ENCODE data around the gene HACL1. TPM values are rescaled to one million over a fixed set of nuclear protein-coding genes. Genes with fewer than 3 reads are reported as not detected.

HACL1 gene
- polyA plus RNA-seq, 1 of the 3 experiments (the other 2 are of a cell fraction): 15.1 TPM

DNA sequence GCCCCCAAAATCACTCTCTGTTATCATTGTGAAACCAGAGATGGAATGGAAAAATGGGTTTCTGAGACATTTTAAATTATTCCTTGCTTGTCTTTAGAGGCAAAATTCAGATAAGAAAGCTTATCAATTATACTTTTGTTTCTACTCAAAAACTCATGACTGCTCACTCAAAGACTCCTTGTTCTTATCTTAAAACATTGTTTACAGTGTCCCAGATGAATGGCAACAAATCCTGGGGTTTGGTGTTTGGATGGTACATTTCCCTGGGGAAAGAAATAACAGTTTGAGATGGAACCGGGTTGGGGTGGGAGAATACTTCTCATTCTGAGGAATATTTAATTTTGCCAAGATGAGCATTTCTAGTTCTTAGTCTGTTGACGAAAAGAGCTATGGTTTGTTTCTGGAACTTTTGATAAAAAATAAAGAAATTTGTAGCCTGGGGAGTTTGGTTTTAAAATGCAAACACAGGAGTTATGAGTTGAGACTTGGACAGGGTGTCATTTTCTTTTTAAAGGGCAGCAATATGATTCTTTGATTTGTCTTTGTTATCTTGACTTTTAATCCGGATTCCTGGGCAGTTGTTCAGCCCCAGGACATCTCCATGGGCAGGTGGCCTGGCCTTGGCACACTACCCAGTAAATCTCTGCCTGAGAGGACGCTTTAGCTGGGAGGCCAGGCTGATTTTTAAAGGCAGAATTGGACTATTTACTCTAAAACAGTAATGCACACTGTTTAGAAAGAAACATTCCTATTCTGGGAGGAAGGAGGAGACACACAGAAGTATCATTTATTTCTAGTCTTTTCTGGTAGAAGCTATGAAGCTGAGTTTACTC lies 32.6 kb upstream of the HACL1 start:
- Histone ChIP-seq H3K27ac (ENCODE audit: low read depth in 2 of 2, low read length in 1 of 2) (peak overlapping the region; percentile 92 to 99), H4K20me1 (ENCODE audit: insufficient read depth) (no peaks in the 10 kb centered on the region), H3K9ac (peak overlapping the region; percentile 85; the same call in 1 of the 2 replicates), H2AFZ (ENCODE audit: low read depth) (no peak overlapping the region), H3K9me3 (no peaks in the 10 kb centered on the region), H3K79me2 (ENCODE audit: insufficient read depth) (peaks cover 12% of the 10 kb centered on the region; the same call in 1 of the 2 replicates), H3F3A (replicated peaks; ENCODE audit: insufficient read depth) (peaks cover 67% of the 10 kb centered on the region), H3K27me3 (ENCODE audit: insufficient read depth) (no peaks in the 10 kb centered on the region), H3K4me3 (ENCODE audit: low read depth in 2 of 2, low read length in 1 of 2) (no peak overlapping the region), H3K9me2 (no peaks in the 10 kb centered on the region), H3K36me3 (replicated peaks in 1 of 2; ENCODE audit: control insufficient read depth in 1 of 2, insufficient read depth in 2 of 2, low read length in 1 of 2) (no peaks in the 10 kb centered on the region), H3K4me2 (peak overlapping the region; percentile 64; the same call in 1 of the 2 replicates), H3K4me1 (ENCODE audit: control insufficient read depth in 1 of 2, insufficient read depth in 2 of 2, low read depth in 1 of 2, low read length in 1 of 2) (peaks cover 45 to 46% of the 10 kb centered on the region in 2 experiments)
- ChIA-PET POLR2A (no interaction called here), CTCF (interaction anchor here (0.7 to 2.0 kb wide), 11 partner anchors 8 to 733 kb away, joined by 3 to 7 read pairs (median 4); no protein-coding TSS in a partner anchor)
- 20% methylated on average over 4 of the region's 4 CpGs for WGBS (ENCODE audit: low lambda C conversion rate)
- peak; percentile 26 for DNase-seq
- peak; percentile 77; the same call in 1 of the 2 replicates for TF ChIP-seq SIN3A (IDR thresholded peaks at IDR 0.05; ENCODE audit: borderline replicate concordance, low read depth, low read length)
- TF ChIP-seq GABPA (IDR thresholded peaks at IDR 0.05; ENCODE audit: low read depth): no peak
- peak; percentile 65 for TF ChIP-seq FOSL2 (IDR thresholded peaks at IDR 0.05; ENCODE audit: borderline replicate concordance, low read depth)
- TF ChIP-seq TCF12 (IDR thresholded peaks at IDR 0.05): peak; percentile 97
- TF ChIP-seq, protein P1, sequence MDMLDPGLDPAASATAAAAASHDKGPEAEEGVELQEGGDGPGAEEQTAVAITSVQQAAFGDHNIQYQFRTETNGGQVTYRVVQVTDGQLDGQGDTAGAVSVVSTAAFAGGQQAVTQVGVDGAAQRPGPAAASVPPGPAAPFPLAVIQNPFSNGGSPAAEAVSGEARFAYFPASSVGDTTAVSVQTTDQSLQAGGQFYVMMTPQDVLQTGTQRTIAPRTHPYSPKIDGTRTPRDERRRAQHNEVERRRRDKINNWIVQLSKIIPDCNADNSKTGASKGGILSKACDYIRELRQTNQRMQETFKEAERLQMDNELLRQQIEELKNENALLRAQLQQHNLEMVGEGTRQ (IDR thresholded peaks at IDR 0.05; ENCODE audit: borderline replicate concordance, low read depth, low read length): no peak
- peak; percentile 16; the same call in 1 of the 2 replicates for TF ChIP-seq YY1 (IDR thresholded peaks at IDR 0.05; ENCODE audit: low read depth)
- TF ChIP-seq NFIC (IDR thresholded peaks at IDR 0.05; ENCODE audit: borderline replicate concordance): peak; percentile 94
- TF ChIP-seq, protein P2, sequence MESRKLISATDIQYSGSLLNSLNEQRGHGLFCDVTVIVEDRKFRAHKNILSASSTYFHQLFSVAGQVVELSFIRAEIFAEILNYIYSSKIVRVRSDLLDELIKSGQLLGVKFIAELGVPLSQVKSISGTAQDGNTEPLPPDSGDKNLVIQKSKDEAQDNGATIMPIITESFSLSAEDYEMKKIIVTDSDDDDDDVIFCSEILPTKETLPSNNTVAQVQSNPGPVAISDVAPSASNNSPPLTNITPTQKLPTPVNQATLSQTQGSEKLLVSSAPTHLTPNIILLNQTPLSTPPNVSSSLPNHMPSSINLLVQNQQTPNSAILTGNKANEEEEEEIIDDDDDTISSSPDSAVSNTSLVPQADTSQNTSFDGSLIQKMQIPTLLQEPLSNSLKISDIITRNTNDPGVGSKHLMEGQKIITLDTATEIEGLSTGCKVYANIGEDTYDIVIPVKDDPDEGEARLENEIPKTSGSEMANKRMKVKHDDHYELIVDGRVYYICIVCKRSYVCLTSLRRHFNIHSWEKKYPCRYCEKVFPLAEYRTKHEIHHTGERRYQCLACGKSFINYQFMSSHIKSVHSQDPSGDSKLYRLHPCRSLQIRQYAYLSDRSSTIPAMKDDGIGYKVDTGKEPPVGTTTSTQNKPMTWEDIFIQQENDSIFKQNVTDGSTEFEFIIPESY (IDR thresholded peaks at IDR 0.05; ENCODE audit: borderline replicate concordance, low read depth): 0 out of 2 replicates have a peak, but pooled peaks have one; percentile 34
- TF ChIP-seq RFX5 (IDR thresholded peaks at IDR 0.05; ENCODE audit: low read length): no peak
- TF ChIP-seq, protein P3, sequence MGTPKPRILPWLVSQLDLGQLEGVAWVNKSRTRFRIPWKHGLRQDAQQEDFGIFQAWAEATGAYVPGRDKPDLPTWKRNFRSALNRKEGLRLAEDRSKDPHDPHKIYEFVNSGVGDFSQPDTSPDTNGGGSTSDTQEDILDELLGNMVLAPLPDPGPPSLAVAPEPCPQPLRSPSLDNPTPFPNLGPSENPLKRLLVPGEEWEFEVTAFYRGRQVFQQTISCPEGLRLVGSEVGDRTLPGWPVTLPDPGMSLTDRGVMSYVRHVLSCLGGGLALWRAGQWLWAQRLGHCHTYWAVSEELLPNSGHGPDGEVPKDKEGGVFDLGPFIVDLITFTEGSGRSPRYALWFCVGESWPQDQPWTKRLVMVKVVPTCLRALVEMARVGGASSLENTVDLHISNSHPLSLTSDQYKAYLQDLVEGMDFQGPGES (IDR thresholded peaks at IDR 0.05; ENCODE audit: low read depth, low read length): no peak
- TF ChIP-seq FOXM1 (IDR thresholded peaks at IDR 0.05; ENCODE audit: low read depth): peak; percentile 73
- TF ChIP-seq GATA2 (CRISPR knock-in tag; IDR thresholded peaks at IDR 0.05): peak; percentile 51; the same call in 1 of the 2 replicates
- TF ChIP-seq NRF1 (IDR thresholded peaks at IDR 0.05; ENCODE audit: low read depth, low read length): no peak
- TF ChIP-seq TEAD4 (IDR thresholded peaks at IDR 0.05; ENCODE audit: borderline replicate concordance, insufficient read depth): peak; percentile 67; the same call in 1 of the 2 replicates
- TF ChIP-seq, protein P4, sequence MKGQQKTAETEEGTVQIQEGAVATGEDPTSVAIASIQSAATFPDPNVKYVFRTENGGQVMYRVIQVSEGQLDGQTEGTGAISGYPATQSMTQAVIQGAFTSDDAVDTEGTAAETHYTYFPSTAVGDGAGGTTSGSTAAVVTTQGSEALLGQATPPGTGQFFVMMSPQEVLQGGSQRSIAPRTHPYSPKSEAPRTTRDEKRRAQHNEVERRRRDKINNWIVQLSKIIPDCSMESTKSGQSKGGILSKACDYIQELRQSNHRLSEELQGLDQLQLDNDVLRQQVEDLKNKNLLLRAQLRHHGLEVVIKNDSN (IDR thresholded peaks at IDR 0.05; ENCODE audit: borderline replicate concordance, low read depth): 0 out of 2 replicates have a peak, but pooled peaks have one; percentile 14
- TF ChIP-seq, protein P5, sequence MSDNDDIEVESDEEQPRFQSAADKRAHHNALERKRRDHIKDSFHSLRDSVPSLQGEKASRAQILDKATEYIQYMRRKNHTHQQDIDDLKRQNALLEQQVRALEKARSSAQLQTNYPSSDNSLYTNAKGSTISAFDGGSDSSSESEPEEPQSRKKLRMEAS (IDR thresholded peaks at IDR 0.05; ENCODE audit: low read depth): peak; percentile 50; the same call in 1 of the 2 replicates
- peak; percentile 14 for TF ChIP-seq CHD2 (IDR thresholded peaks at IDR 0.05; ENCODE audit: low read length, partially characterized antibody)
- TF ChIP-seq FOXJ3 (CRISPR knock-in tag; IDR thresholded peaks at IDR 0.05): no peak
- TF ChIP-seq, protein P6, sequence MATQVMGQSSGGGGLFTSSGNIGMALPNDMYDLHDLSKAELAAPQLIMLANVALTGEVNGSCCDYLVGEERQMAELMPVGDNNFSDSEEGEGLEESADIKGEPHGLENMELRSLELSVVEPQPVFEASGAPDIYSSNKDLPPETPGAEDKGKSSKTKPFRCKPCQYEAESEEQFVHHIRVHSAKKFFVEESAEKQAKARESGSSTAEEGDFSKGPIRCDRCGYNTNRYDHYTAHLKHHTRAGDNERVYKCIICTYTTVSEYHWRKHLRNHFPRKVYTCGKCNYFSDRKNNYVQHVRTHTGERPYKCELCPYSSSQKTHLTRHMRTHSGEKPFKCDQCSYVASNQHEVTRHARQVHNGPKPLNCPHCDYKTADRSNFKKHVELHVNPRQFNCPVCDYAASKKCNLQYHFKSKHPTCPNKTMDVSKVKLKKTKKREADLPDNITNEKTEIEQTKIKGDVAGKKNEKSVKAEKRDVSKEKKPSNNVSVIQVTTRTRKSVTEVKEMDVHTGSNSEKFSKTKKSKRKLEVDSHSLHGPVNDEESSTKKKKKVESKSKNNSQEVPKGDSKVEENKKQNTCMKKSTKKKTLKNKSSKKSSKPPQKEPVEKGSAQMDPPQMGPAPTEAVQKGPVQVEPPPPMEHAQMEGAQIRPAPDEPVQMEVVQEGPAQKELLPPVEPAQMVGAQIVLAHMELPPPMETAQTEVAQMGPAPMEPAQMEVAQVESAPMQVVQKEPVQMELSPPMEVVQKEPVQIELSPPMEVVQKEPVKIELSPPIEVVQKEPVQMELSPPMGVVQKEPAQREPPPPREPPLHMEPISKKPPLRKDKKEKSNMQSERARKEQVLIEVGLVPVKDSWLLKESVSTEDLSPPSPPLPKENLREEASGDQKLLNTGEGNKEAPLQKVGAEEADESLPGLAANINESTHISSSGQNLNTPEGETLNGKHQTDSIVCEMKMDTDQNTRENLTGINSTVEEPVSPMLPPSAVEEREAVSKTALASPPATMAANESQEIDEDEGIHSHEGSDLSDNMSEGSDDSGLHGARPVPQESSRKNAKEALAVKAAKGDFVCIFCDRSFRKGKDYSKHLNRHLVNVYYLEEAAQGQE (IDR thresholded peaks at IDR 0.05; ENCODE audit: low read depth, low read length): no peak
- TF ChIP-seq, protein P7, sequence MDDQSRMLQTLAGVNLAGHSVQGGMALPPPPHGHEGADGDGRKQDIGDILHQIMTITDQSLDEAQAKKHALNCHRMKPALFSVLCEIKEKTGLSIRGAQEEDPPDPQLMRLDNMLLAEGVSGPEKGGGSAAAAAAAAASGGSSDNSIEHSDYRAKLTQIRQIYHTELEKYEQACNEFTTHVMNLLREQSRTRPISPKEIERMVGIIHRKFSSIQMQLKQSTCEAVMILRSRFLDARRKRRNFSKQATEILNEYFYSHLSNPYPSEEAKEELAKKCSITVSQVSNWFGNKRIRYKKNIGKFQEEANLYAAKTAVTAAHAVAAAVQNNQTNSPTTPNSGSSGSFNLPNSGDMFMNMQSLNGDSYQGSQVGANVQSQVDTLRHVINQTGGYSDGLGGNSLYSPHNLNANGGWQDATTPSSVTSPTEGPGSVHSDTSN (IDR thresholded peaks at IDR 0.05): peak; percentile 90
- no peak for TF ChIP-seq RAD21 (IDR thresholded peaks at IDR 0.05; ENCODE audit: low read length)
- TF ChIP-seq JUND (IDR thresholded peaks at IDR 0.05): peak; percentile 78
- TF ChIP-seq ELF1 (IDR thresholded peaks at IDR 0.05): no peak
